GM19193 (cell line): ENCODE measurements around the gene PRKCE.

Experiments used
- POLR2A ChIP-seq: IDR thresholded peaks from 4 replicates; pipeline ENCODE4 v1.6.1; 2011; ENCODE audit not compliant: insufficient read depth, insufficient read length; ENCODE audit errors: extremely low read depth

Gene PRKCE

GRCh38 chr2:46148369-46148736 is 496.9 kb downstream of the PRKCE start:
- TF ChIP-seq POLR2A: no peak

DNA sequence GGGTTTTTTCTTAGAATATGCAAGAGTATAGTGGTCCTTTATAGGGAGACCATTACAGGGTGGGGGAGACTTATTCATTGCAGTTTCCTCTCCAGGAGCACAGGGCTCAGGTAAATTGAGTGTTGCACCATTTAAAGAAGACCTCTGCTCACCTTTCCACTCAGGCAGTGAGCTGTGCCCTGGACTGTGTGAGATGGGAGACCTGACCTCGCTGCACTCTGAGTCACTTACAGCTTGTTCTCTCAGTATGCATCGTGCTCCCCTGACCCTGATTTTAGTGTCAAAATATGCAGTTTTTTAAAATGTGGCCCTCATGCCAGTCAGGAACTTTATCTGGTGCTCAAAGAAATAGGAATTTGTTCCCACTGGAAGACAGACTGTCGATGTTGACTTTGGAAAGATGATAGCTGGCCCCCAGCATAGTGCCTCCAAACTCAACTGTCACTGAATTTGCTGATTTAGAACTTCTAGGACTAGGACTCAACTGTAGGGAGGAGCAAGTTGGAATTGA is 499.0 kb downstream of the PRKCE start:
- TF ChIP-seq POLR2A: no peak

GRCh38 chr2:46151577-46151976 is 500.1 kb downstream of the PRKCE start:
- TF ChIP-seq POLR2A: no peak

GRCh38 chr2:46153996-46154753 is 502.7 kb downstream of the PRKCE start:
- no peak for TF ChIP-seq POLR2A

- no peak for TF ChIP-seq POLR2A
Measured at GRCh38 chr2:46157072-46157965, 505.8 kb downstream of the PRKCE start.

- no peak for TF ChIP-seq POLR2A
Measured at GRCh38 chr2:46157966-46158310, 506.5 kb downstream of the PRKCE start.

GRCh38 chr2:46158661-46159060 is 507.2 kb downstream of the PRKCE start:
- TF ChIP-seq POLR2A: no peak

DNA sequence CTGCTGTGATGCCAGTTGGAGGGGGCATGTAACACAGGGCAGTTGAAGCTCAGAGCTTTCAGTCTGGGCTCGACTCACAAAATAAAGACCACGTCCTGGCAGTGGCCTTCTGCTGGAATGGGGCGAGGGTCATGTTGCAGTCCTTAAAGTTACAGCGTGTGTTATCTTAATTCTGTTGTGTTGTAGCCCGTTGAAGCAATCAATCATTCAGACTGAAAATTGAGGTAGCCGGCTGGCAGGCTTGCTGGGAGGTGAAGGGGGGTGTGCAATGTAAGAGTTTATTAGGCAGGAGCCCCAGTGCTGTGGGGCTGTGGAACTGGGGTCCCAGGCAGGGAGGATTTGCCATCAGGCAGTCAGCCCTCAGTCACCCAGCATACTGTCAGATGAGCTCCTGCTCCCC is 508.9 kb downstream of the PRKCE start:
- no peak for TF ChIP-seq POLR2A

DNA sequence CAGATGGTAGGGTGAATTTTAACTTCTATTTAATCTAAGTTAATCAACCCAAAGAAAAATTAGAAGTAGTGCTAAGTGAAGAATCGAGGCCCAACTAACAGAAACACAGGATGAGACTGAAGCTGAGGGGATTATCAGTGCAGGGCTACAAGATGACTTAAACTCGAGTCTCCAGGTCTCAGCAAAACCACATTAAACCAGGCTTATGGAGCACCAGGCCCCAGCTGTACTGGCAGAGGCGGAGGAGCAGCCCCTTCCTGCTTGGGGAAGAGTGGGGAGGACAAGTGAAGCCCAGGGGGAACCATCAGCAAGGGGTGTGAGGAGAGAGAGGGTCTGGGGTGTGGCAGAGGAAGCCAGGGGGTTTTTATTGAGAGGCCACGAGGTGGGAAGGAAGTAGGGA is 509.8 kb downstream of the PRKCE start:
- TF ChIP-seq POLR2A: no peak

DNA sequence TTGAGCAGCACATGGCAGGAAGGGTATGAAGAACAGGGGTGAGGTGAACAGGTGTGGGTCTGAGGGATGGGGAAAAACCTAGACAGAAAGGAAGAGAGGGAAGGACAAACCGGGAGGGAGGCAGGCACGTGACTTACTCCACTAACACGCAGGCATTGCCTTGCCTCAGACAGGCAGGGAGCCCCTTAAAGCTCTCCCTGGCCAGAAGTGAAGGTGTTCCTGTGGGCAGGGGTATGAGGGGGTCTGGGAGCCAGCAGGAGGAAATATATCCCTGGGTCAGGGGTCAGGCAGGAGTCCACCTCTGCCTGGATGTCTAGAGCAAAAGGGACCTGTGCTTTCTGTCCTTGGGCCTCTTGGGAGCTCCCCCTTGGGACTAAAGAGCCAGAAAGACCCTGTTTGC is 510.4 kb downstream of the PRKCE start:
- TF ChIP-seq POLR2A: no peak

DNA sequence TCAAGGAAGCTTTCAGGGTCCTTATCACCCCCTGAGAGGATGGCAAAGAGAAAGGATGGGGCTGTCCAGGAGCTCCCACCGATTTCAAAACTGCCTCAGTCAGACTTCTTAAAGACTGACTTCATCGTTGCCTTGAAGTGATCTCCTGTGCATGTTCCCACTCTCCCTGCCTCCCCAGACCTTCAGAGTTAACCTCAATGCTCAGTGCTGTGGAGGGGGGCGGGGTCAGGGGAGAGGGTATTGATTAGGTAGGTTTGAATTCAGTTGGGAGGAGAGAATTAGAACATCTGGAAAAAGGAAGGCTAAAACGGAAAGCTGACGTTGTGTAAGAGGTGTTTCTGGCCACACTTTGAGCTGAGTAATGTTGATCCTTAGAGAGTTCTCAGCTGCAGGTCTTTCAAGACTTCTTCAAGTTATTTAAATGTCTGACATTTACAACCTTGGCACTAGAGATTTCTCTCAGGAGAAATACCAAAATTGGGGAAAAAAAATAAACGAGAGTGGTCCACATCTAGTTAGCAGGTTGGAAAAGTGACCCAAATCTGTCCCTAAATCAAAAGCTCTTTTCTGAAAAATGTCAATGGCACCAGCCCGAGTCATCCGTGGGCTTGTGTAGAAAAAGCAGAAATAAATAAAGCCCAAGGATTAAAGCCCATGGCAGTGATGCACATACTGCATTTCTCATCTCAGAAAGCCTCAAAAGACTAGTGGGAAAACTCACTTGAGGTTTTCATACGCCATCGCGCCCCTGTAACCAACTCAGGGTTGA is 511.0 kb downstream of the PRKCE start:
- no peak for TF ChIP-seq POLR2A

DNA sequence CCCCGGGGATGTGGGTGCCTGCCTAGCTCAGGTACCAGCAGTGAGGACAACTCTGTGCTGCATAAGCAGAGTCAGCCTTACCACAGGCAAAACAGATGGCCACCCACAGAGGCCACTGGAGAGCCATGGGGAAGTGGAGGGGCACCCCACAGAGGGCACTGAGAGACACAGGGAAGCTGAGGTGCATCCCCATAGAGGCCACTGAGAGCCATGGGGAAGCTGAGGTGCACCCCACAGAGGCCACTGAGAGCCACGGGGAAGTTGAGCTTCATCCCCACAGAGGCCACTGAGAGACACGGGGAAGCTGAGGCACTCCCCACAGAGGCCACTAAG is 511.6 kb downstream of the PRKCE start:
- no peak for TF ChIP-seq POLR2A

DNA sequence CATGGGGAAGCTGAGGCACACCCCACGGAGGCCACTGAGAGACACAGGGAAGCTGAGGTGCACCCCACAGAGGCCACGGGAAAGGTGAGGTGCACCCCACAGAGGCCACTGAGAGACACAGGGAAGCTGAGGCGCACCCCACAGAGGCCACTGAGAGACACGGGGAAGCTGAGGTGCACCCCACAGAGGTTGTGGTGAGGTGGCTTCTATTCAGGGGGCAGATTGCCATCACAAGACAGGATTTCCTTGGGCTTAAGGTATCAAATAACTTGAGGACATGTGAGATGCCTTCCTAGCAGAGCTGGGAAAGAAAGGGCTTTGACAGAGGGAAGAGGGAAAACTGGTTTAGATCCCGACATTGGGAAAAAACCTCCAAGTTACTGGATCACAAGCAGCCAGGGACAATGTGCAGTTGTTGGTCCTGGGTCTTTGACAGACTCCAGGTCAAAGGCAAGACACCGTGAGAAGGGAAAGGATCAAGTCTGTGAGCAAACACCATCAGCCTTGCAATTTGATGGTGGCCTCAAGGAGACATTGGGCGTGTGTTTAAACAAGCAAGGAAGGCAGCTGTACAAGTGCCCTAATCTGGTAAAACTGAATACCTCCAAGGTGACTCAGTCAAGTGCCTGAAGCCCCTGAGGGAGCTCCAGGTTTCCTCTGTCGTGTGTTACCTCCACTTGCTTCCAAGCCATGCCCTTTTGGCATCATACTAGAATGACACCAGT is 512.5 kb downstream of the PRKCE start:
- no peak for TF ChIP-seq POLR2A

DNA sequence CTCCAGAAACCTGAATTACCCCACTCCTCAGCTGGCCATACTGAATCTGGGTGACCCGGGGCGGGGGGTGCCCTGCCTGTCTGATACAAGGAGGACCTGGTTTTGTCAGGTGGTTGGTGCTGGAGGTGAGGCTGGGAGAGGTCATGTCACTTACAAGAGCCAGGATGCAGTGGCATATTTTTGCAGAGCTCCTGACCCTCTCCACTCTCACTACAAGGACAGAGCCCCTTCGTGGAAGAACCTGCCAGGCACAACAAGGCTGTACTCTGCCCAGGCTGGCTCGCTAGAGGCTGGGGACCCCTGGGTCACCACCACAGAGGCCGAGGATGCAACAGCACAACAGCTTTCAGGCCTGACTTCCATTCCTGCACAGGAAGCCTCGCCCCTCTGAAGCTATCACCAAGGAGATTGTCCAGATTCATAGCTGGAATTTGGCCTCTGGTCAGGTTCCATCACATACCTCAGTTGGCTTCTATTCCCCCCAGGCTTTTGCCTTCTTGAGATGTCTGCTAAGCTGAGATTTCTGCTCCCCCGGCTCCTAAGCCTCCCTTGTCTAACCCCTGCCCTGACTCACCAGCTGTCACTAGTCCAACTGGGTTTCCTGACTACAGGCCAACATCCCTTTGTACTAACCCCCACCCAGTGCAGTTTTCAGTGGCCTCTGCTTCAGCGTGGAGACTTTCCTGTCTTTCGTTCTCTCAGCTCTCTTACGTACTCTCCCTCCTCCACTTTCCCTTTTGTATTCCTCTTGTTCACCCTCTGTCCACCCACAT is 513.2 kb downstream of the PRKCE start:
- TF ChIP-seq POLR2A: no peak
